ENCODE data around the gene AKAP13. TPM values are rescaled to one million over a fixed set of nuclear protein-coding genes. Genes with fewer than 3 reads are reported as not detected.
"Not testable (repeated sequence)": the region's sequence is repeated elsewhere in the genome, so short reads cannot be mapped to it uniquely, and the experiment has no call there.

The AKAP13 gene
- total and polyA plus RNA-seq, 2 of the 13 experiments (the other 11 are each of a cell fraction or from before 2014, with no cell fraction given) = 6.7 to 27.1 TPM

GRCh38 chr15:85347264-85348047 lies 32.9 kb upstream of the AKAP13 start:
- H3K9me3 ChIP-seq (ENCODE audit: low read length); H3K27me3 ChIP-seq (ENCODE audit: control insufficient read depth in 1 of 2, insufficient read depth in 2 of 2, low read length in 2 of 2); ATAC-seq; FAIRE-seq; H2AFZ ChIP-seq (ENCODE audit: low read length); H3K36me3 ChIP-seq (replicated peaks in 1 of 2; ENCODE audit: control insufficient read depth in 1 of 2, insufficient read depth in 2 of 2, low read length in 2 of 2); H3K27ac ChIP-seq (ENCODE audit: extremely low read length, insufficient read depth, low read length); H3K4me3 ChIP-seq (replicated peaks in 1 of 3; ENCODE audit: insufficient read depth in 1 of 3, low read depth in 2 of 3, low read length in 3 of 3); H3K79me2 ChIP-seq (ENCODE audit: insufficient read depth, low read length); in situ Hi-C loops (cut with HindIII; ENCODE audit: extremely low pct_ligation_motif_present, low pct_unique_long_range_greater_than_20kb); intact Hi-C loops (cut with micrococcal nuclease; ENCODE audit: unreplicated experiment); H4K20me1 ChIP-seq (ENCODE audit: insufficient read depth, low read length); CTCF ChIA-PET (ENCODE audit: low intra/inter-chr PET ratio, low total read pairs): not testable (repeated sequence)
- TF ChIP-seq, protein P1, sequence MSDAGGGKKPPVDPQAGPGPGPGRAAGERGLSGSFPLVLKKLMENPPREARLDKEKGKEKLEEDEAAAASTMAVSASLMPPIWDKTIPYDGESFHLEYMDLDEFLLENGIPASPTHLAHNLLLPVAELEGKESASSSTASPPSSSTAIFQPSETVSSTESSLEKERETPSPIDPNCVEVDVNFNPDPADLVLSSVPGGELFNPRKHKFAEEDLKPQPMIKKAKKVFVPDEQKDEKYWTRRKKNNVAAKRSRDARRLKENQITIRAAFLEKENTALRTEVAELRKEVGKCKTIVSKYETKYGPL (CRISPR knock-in tag; IDR thresholded peaks at IDR 0.05) = peak; percentile 79; the same call in 1 of the 2 replicates
- peak; percentile 43; the same call in 1 of the 2 replicates for TF ChIP-seq BCL6 (CRISPR knock-in tag; IDR thresholded peaks at IDR 0.05)
- TF ChIP-seq, protein P2, sequence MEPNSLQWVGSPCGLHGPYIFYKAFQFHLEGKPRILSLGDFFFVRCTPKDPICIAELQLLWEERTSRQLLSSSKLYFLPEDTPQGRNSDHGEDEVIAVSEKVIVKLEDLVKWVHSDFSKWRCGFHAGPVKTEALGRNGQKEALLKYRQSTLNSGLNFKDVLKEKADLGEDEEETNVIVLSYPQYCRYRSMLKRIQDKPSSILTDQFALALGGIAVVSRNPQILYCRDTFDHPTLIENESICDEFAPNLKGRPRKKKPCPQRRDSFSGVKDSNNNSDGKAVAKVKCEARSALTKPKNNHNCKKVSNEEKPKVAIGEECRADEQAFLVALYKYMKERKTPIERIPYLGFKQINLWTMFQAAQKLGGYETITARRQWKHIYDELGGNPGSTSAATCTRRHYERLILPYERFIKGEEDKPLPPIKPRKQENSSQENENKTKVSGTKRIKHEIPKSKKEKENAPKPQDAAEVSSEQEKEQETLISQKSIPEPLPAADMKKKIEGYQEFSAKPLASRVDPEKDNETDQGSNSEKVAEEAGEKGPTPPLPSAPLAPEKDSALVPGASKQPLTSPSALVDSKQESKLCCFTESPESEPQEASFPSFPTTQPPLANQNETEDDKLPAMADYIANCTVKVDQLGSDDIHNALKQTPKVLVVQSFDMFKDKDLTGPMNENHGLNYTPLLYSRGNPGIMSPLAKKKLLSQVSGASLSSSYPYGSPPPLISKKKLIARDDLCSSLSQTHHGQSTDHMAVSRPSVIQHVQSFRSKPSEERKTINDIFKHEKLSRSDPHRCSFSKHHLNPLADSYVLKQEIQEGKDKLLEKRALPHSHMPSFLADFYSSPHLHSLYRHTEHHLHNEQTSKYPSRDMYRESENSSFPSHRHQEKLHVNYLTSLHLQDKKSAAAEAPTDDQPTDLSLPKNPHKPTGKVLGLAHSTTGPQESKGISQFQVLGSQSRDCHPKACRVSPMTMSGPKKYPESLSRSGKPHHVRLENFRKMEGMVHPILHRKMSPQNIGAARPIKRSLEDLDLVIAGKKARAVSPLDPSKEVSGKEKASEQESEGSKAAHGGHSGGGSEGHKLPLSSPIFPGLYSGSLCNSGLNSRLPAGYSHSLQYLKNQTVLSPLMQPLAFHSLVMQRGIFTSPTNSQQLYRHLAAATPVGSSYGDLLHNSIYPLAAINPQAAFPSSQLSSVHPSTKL (CRISPR knock-in tag; IDR thresholded peaks at IDR 0.05) = 0 out of 2 replicates have a peak, but pooled peaks have one; percentile 17
- TF ChIP-seq RARA (CRISPR knock-in tag; IDR thresholded peaks at IDR 0.05) = 0 out of 2 replicates have a peak, but pooled peaks have one; percentile 18
- TF ChIP-seq CEBPG (CRISPR knock-in tag; IDR thresholded peaks at IDR 0.05) = 0 out of 2 replicates have a peak, but pooled peaks have one; percentile 42
- TF ChIP-seq ZNF644 (CRISPR knock-in tag; IDR thresholded peaks at IDR 0.05; ENCODE audit: low read depth) = peak; percentile 55; the same call in 1 of the 2 replicates
- TSS peak; percentile 82 for BruUV-seq (replicated peaks)
- 0% methylated on average over 5 of the region's 5 CpGs for WGBS (ENCODE audit: low lambda C conversion rate)
- POLR2A ChIA-PET = interaction anchor here (0.6 kb wide), 1 partner anchor 31 kb away, joined by 4 read pairs; no protein-coding TSS in a partner anchor
- H3K4me2 ChIP-seq (ENCODE audit: low read depth, low read length) = peak overlapping the region; percentile 49
- DNase-seq (ENCODE audit: low spot score) = peak; percentile 50
- H3K9ac ChIP-seq (ENCODE audit: insufficient read depth, low read depth, low read length) = 0 out of 2 replicates have a peak overlapping the region, but pooled peaks have one; percentile 15
- peaks cover 58% of the 10 kb centered on the region for H3K4me1 ChIP-seq (ENCODE audit: insufficient read depth, low read length)

- CTCF ChIA-PET (ENCODE audit: low intra/inter-chr PET ratio, low total read pairs); POLR2A ChIA-PET; H3K27me3 ChIP-seq (ENCODE audit: control insufficient read depth in 1 of 2, insufficient read depth in 2 of 2, low read length in 2 of 2); H3K36me3 ChIP-seq (replicated peaks in 1 of 2; ENCODE audit: control insufficient read depth in 1 of 2, insufficient read depth in 2 of 2, low read length in 2 of 2); intact Hi-C loops (cut with micrococcal nuclease; ENCODE audit: unreplicated experiment); in situ Hi-C loops (cut with HindIII; ENCODE audit: extremely low pct_ligation_motif_present, low pct_unique_long_range_greater_than_20kb); FAIRE-seq; H3K79me2 ChIP-seq (ENCODE audit: insufficient read depth, low read length); H2AFZ ChIP-seq (ENCODE audit: low read length); H3K9me3 ChIP-seq (ENCODE audit: low read length); H4K20me1 ChIP-seq (ENCODE audit: insufficient read depth, low read length); DNase-seq (ENCODE audit: low spot score); BruUV-seq (replicated peaks); H3K27ac ChIP-seq (ENCODE audit: extremely low read length, insufficient read depth, low read length): not testable (repeated sequence)
- Histone ChIP-seq H3K4me2 (ENCODE audit: low read depth, low read length) (peak overlapping the region; percentile 49), H3K4me1 (ENCODE audit: insufficient read depth, low read length) (peaks cover 58% of the 10 kb centered on the region), H3K4me3 (replicated peaks in 1 of 3; ENCODE audit: insufficient read depth in 1 of 3, low read depth in 2 of 3, low read length in 3 of 3) (peak overlapping the region in 1 of 3 experiments; percentile 40; a peak in 3 of 6 replicates), H3K9ac (ENCODE audit: insufficient read depth, low read depth, low read length) (peak overlapping the region; percentile 34; the same call in 1 of the 2 replicates)
- peak; percentile 16 for ATAC-seq
- WGBS (ENCODE audit: low lambda C conversion rate) = 39% methylated on average over 7 of the region's 8 CpGs
Measured at GRCh38 chr15:85348048-85348766, 32.2 kb upstream of the AKAP13 start.
